HG03520 (cell line): Measurements from ENCODE around the gene MBP.

Experiments
- ATAC-seq: cut with Tn5 transposase; IDR thresholded peaks from one replicate; pipeline ENCODE4 v1.9.1; 2021; ENCODE audit warnings: mild to moderate bottlenecking, moderate library complexity; ENCODE audit not compliant: unreplicated experiment

The MBP gene

GRCh38 chr18:77135339-77136075, 2.9 kb upstream of the MBP start:
- ATAC-seq, result no peak

- no peak for ATAC-seq
Observed at GRCh38 chr18:77134611-77135010, 2.0 kb upstream of the MBP start.

- ATAC-seq, result no peak
Observed at GRCh38 chr18:77133835-77134496, 1.4 kb upstream of the MBP start.

- ATAC-seq, result no peak
Observed at GRCh38 chr18:77133051-77133834, 660 bp upstream of the MBP start.

GRCh38 chr18:77131652-77132368, 773 bp downstream of the MBP start:
- peak; percentile 49 for ATAC-seq

GRCh38 chr18:77131100-77131651, 1.4 kb downstream of the MBP start:
- ATAC-seq, result no peak

GRCh38 chr18:77130229-77131099, 2.1 kb downstream of the MBP start:
- ATAC-seq, result no peak

- no peak for ATAC-seq
Observed at GRCh38 chr18:77129150-77129551, 3.4 kb downstream of the MBP start.

GRCh38 chr18:77127769-77128671, 4.6 kb downstream of the MBP start:
- ATAC-seq, result peak; percentile 24

- peak; percentile 52 for ATAC-seq
Observed at GRCh38 chr18:77124452-77124922, 8.1 kb downstream of the MBP start.

GRCh38 chr18:77123320-77124231, 9.0 kb downstream of the MBP start:
- no peak for ATAC-seq

- ATAC-seq, result no peak
Observed at GRCh38 chr18:77121523-77121922, 11.1 kb downstream of the MBP start.

GRCh38 chr18:77119851-77120491, 12.6 kb downstream of the MBP start:
- no peak for ATAC-seq

- no peak for ATAC-seq
Observed at GRCh38 chr18:77119101-77119850, 13.3 kb downstream of the MBP start.

GRCh38 chr18:77118256-77119090, 14.1 kb downstream of the MBP start:
- ATAC-seq, result no peak
